Measurements from ENCODE around the gene KCTD19. TPM values are rescaled to one million over a fixed set of nuclear protein-coding genes. Genes with fewer than 3 reads are reported as not detected.

The KCTD19 gene
- total RNA-seq, 1 experiment from 2014 or later, result not detected

GRCh38 chr16:67249178-67250044, 77.1 kb downstream of the KCTD19 start:
- DNase-seq, result peak; percentile 81
- Histone ChIP-seq H2AFZ (ENCODE audit: low read length) (peak overlapping the region; percentile 93; the same call in 1 of the 2 replicates), H3K4me2 (ENCODE audit: low read depth, low read length, poor library complexity, severe bottlenecking) (peak overlapping the region; percentile 95), H3K4me1 (ENCODE audit: low read length) (peaks cover 49% of the 10 kb centered on the region), H4K20me1 (ENCODE audit: insufficient read depth, low read depth, low read length) (0 out of 2 replicates have a peak, but pooled peaks cover 5% of the 10 kb centered on the region), H3K4me3 (ENCODE audit: low read length) (peak overlapping the region; percentile 88), H3K9ac (ENCODE audit: low read length) (peak overlapping the region; percentile 90), H3K9me2 (replicated peaks; ENCODE audit: insufficient read depth, low read length) (no peaks in the 10 kb centered on the region), H3K36me3 (ENCODE audit: insufficient read depth, low read length) (no peaks in the 10 kb centered on the region), H3K79me2 (ENCODE audit: low read length) (peaks cover 13% of the 10 kb centered on the region; the same call in 1 of the 2 replicates), H3K9me3 (ENCODE audit: low read length) (no peaks in the 10 kb centered on the region), H3K27ac (ENCODE audit: low read length) (peak overlapping the region; percentile 61), H3K27me3 (ENCODE audit: low read length) (no peaks in the 10 kb centered on the region)

GRCh38 chr16:67248401-67249177, 78.0 kb downstream of the KCTD19 start, which contains the start of gene SLC9A5:
SLC9A5 (plus strand) TSS chr16:67248979; CDS start chr16:67249015, 36 bp downstream.
- H3K79me2 ChIP-seq (ENCODE audit: low read length), result peaks cover 18% of the 10 kb centered on the region
- H3K4me2 ChIP-seq (ENCODE audit: low read depth, low read length, poor library complexity, severe bottlenecking), result peak within 1 kb of the TSS; percentile 95
- H3K27ac ChIP-seq (ENCODE audit: low read length), result peak within 1 kb of the TSS; percentile 61
- H3K9ac ChIP-seq (ENCODE audit: low read length), result peak within 1 kb of the TSS; percentile 90
- H3K36me3 ChIP-seq (ENCODE audit: insufficient read depth, low read length), result no peaks in the 10 kb centered on the region
- peaks cover 57% of the 10 kb centered on the region for H3K4me1 ChIP-seq (ENCODE audit: low read length)
- peak within 1 kb of the TSS; percentile 88 for H3K4me3 ChIP-seq (ENCODE audit: low read length)
- peak within 1 kb of the TSS; percentile 93 for H2AFZ ChIP-seq (ENCODE audit: low read length)
- H3K9me3 ChIP-seq (ENCODE audit: low read length), result no peaks in the 10 kb centered on the region
- H4K20me1 ChIP-seq (ENCODE audit: insufficient read depth, low read depth, low read length), result peaks cover 10% of the 10 kb centered on the region; the same call in 1 of the 2 replicates
- H3K27me3 ChIP-seq (ENCODE audit: low read length), result no peaks in the 10 kb centered on the region
- H3K9me2 ChIP-seq (replicated peaks; ENCODE audit: insufficient read depth, low read length), result no peaks in the 10 kb centered on the region
- peak; percentile 76 for DNase-seq

- Histone ChIP-seq H4K20me1 (ENCODE audit: insufficient read depth, low read depth, low read length) (peaks cover 11% of the 10 kb centered on the region; the same call in 1 of the 2 replicates), H3K79me2 (ENCODE audit: low read length) (peaks cover 20% of the 10 kb centered on the region), H3K4me3 (ENCODE audit: low read length) (peak overlapping the region; percentile 88), H3K9me2 (replicated peaks; ENCODE audit: insufficient read depth, low read length) (no peaks in the 10 kb centered on the region), H2AFZ (ENCODE audit: low read length) (0 out of 2 replicates have a peak overlapping the region, but pooled peaks have one; percentile 93), H3K36me3 (ENCODE audit: insufficient read depth, low read length) (no peaks in the 10 kb centered on the region), H3K4me1 (ENCODE audit: low read length) (peaks cover 60% of the 10 kb centered on the region), H3K27me3 (ENCODE audit: low read length) (no peaks in the 10 kb centered on the region), H3K27ac (ENCODE audit: low read length) (peak overlapping the region; percentile 61), H3K4me2 (ENCODE audit: low read depth, low read length, poor library complexity, severe bottlenecking) (peak overlapping the region; percentile 95), H3K9ac (ENCODE audit: low read length) (peak overlapping the region; percentile 90), H3K9me3 (ENCODE audit: low read length) (no peaks in the 10 kb centered on the region)
- DNase-seq, result no peak
Observed at GRCh38 chr16:67248073-67248400, 78.5 kb downstream of the KCTD19 start.

- Histone ChIP-seq H3K36me3 (ENCODE audit: insufficient read depth, low read length) (no peaks in the 10 kb centered on the region), H3K4me3 (ENCODE audit: low read length) (peak within 1 kb of the TSS; percentile 88), H3K27me3 (ENCODE audit: low read length) (no peaks in the 10 kb centered on the region), H3K79me2 (ENCODE audit: low read length) (peaks cover 22% of the 10 kb centered on the region), H3K9me2 (replicated peaks; ENCODE audit: insufficient read depth, low read length) (no peaks in the 10 kb centered on the region), H2AFZ (ENCODE audit: low read length) (peak within 1 kb of the TSS; percentile 93), H3K27ac (ENCODE audit: low read length) (peak within 1 kb of the TSS; percentile 83), H4K20me1 (ENCODE audit: insufficient read depth, low read depth, low read length) (peaks cover 11% of the 10 kb centered on the region; the same call in 1 of the 2 replicates), H3K9ac (ENCODE audit: low read length) (peak within 1 kb of the TSS; percentile 90), H3K4me1 (ENCODE audit: low read length) (peaks cover 60% of the 10 kb centered on the region), H3K9me3 (ENCODE audit: low read length) (no peaks in the 10 kb centered on the region), H3K4me2 (ENCODE audit: low read depth, low read length, poor library complexity, severe bottlenecking) (peak within 1 kb of the TSS; percentile 95)
- DNase-seq, result peak; percentile 98
Observed at GRCh38 chr16:67247192-67248072, 79.1 kb downstream of the KCTD19 start, which contains the start of gene FHOD1. FHOD1 (minus strand) TSS chr16:67247481; CDS start chr16:67247410, 71 bp downstream.

DNA sequence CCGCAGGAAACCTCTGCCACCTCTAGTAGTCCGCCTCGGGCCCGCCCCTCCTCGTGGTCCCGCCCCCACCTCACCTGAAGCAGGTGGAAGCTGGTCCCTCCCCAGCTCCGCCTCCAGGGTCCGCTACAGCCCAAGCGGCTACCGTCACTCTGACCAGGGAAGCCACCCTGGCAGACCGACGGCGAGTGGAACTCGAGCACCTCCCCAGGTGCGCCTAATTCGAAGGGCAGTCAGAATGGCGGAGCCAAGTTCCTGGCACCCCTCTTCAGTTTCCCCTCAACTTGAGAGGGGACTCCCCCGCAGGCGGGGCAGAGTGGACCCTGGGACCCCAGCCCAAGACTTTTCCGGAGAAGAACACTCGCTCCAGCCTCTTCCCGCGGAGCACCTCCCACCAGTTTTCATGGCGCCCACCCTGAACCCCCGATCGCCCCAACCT, 79.8 kb downstream of the KCTD19 start:
- H4K20me1 ChIP-seq (ENCODE audit: insufficient read depth, low read depth, low read length), result peaks cover 11% of the 10 kb centered on the region; the same call in 1 of the 2 replicates
- H3K4me1 ChIP-seq (ENCODE audit: low read length), result peaks cover 61% of the 10 kb centered on the region
- DNase-seq, result no peak
- H3K27ac ChIP-seq (ENCODE audit: low read length), result peak overlapping the region; percentile 83; the same call in 1 of the 2 replicates
- peak overlapping the region; percentile 95 for H3K4me2 ChIP-seq (ENCODE audit: low read depth, low read length, poor library complexity, severe bottlenecking)
- H3K27me3 ChIP-seq (ENCODE audit: low read length), result no peaks in the 10 kb centered on the region
- H2AFZ ChIP-seq (ENCODE audit: low read length), result peak overlapping the region; percentile 47; the same call in 1 of the 2 replicates
- H3K4me3 ChIP-seq (ENCODE audit: low read length), result peak overlapping the region; percentile 88
- no peaks in the 10 kb centered on the region for H3K9me3 ChIP-seq (ENCODE audit: low read length)
- no peaks in the 10 kb centered on the region for H3K36me3 ChIP-seq (ENCODE audit: insufficient read depth, low read length)
- peaks cover 27% of the 10 kb centered on the region for H3K79me2 ChIP-seq (ENCODE audit: low read length)
- H3K9ac ChIP-seq (ENCODE audit: low read length), result peak overlapping the region; percentile 79
- H3K9me2 ChIP-seq (replicated peaks; ENCODE audit: insufficient read depth, low read length), result no peaks in the 10 kb centered on the region

GRCh38 chr16:67246081-67246755, 80.3 kb downstream of the KCTD19 start:
- H4K20me1 ChIP-seq (ENCODE audit: insufficient read depth, low read depth, low read length), result peaks cover 11% of the 10 kb centered on the region; the same call in 1 of the 2 replicates
- H3K4me3 ChIP-seq (ENCODE audit: low read length), result peak overlapping the region; percentile 88

DNA sequence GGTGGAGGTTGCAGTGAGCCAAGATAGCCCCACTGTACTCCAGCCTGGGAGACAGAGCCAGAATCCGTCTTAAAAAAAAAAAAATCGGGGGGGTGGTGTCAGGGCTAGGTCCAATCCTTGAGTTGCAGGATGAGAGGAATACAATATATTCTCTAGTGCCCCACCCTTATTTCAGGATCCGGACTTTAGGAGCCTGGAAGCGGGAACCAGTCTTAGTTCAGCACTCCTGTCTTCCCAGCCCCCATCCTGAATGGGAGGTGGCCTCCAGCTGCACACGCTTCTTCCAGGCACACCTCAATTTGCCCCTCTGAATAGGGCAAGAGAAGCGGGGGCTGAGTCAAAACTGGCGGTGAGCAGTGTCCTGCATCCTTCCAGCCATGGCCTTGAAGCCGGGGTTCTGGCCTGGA, 80.9 kb downstream of the KCTD19 start:
- Histone ChIP-seq H3K9me2 (replicated peaks; ENCODE audit: insufficient read depth, low read length) (no peaks in the 10 kb centered on the region), H3K4me2 (ENCODE audit: low read depth, low read length, poor library complexity, severe bottlenecking) (peak overlapping the region; percentile 95), H3K79me2 (ENCODE audit: low read length) (peaks cover 30% of the 10 kb centered on the region), H3K4me3 (ENCODE audit: low read length) (peak overlapping the region; percentile 88), H2AFZ (ENCODE audit: low read length) (peak overlapping the region; percentile 47; the same call in 1 of the 2 replicates), H3K27me3 (ENCODE audit: low read length) (no peaks in the 10 kb centered on the region), H3K36me3 (ENCODE audit: insufficient read depth, low read length) (no peaks in the 10 kb centered on the region), H3K27ac (ENCODE audit: low read length) (peak overlapping the region; percentile 83), H3K4me1 (ENCODE audit: low read length) (peaks cover 64% of the 10 kb centered on the region), H3K9me3 (ENCODE audit: low read length) (no peaks in the 10 kb centered on the region), H4K20me1 (ENCODE audit: insufficient read depth, low read depth, low read length) (peaks cover 11% of the 10 kb centered on the region; the same call in 1 of the 2 replicates), H3K9ac (ENCODE audit: low read length) (peak overlapping the region; percentile 79)
- no peak for DNase-seq

More at GRCh38 chr16:67246081-67246755, 80.3 kb downstream of the KCTD19 start:
- no peaks in the 10 kb centered on the region for H3K9me3 ChIP-seq (ENCODE audit: low read length)
- H3K4me2 ChIP-seq (ENCODE audit: low read depth, low read length, poor library complexity, severe bottlenecking), result peak overlapping the region; percentile 95
- H3K4me1 ChIP-seq (ENCODE audit: low read length), result peaks cover 66% of the 10 kb centered on the region
- DNase-seq, result peak; percentile 89
- H3K27ac ChIP-seq (ENCODE audit: low read length), result peak overlapping the region; percentile 83
- peak overlapping the region; percentile 79 for H3K9ac ChIP-seq (ENCODE audit: low read length)
- H2AFZ ChIP-seq (ENCODE audit: low read length), result peak overlapping the region; percentile 47; the same call in 1 of the 2 replicates
- H3K79me2 ChIP-seq (ENCODE audit: low read length), result peaks cover 30% of the 10 kb centered on the region
- H3K36me3 ChIP-seq (ENCODE audit: insufficient read depth, low read length), result no peaks in the 10 kb centered on the region
- no peaks in the 10 kb centered on the region for H3K9me2 ChIP-seq (replicated peaks; ENCODE audit: insufficient read depth, low read length)
- no peaks in the 10 kb centered on the region for H3K27me3 ChIP-seq (ENCODE audit: low read length)

All from Karpas-422 (cell line).